ENCODE measurements around the gene MICAL2. TPM values are rescaled to one million over a fixed set of nuclear protein-coding genes. Genes with fewer than 3 reads are reported as not detected.

The MICAL2 gene
- total RNA-seq, 2 donors from 2014 or later = 13.1 to 285 TPM

- TF ChIP-seq POLR2AphosphoS5 (IDR thresholded peaks at IDR 0.05) (no peak), CTCF (IDR thresholded peaks at IDR 0.05) (no peak), POLR2A (IDR thresholded peaks at IDR 0.05) (no peak)
- H3K27ac ChIP-seq = no peak overlapping the region
- WGBS = 64% methylated on average over 4 of the region's 4 CpGs
- no peaks in the 10 kb centered on the region for H3K36me3 ChIP-seq
- H3K4me3 ChIP-seq = no peak overlapping the region
- no peaks in the 10 kb centered on the region for H3K9me3 ChIP-seq
- H3K27me3 ChIP-seq (replicated peaks; ENCODE audit: insufficient read depth) = no peaks in the 10 kb centered on the region
- H3K4me1 ChIP-seq (replicated peaks) = no peaks in the 10 kb centered on the region
- peak; percentile 1 for DNase-seq (ENCODE audit: low spot score)
- intact Hi-C loops (cut with DNase I) = no loop called here
These were observed 180.9 kb downstream of the MICAL2 start for GRCh38 chr11:12291313-12291712.

- Histone ChIP-seq H3K4me3 (no peak overlapping the region), H3K27me3 (replicated peaks; ENCODE audit: insufficient read depth) (no peaks in the 10 kb centered on the region), H3K9me3 (no peaks in the 10 kb centered on the region), H3K36me3 (no peaks in the 10 kb centered on the region), H3K27ac (no peak overlapping the region), H3K4me1 (replicated peaks) (no peaks in the 10 kb centered on the region)
- TF ChIP-seq POLR2AphosphoS5 (IDR thresholded peaks at IDR 0.05) = no peak
- no peak for TF ChIP-seq POLR2A (IDR thresholded peaks at IDR 0.05)
- TF ChIP-seq CTCF (IDR thresholded peaks at IDR 0.05) = no peak
- WGBS = 95% methylated on average over 4 of the region's 4 CpGs
- DNase-seq (ENCODE audit: low spot score) = no peak
- intact Hi-C loops (cut with DNase I) = no loop called here
These were observed 181.4 kb downstream of the MICAL2 start for GRCh38 chr11:12291766-12292165.

DNA sequence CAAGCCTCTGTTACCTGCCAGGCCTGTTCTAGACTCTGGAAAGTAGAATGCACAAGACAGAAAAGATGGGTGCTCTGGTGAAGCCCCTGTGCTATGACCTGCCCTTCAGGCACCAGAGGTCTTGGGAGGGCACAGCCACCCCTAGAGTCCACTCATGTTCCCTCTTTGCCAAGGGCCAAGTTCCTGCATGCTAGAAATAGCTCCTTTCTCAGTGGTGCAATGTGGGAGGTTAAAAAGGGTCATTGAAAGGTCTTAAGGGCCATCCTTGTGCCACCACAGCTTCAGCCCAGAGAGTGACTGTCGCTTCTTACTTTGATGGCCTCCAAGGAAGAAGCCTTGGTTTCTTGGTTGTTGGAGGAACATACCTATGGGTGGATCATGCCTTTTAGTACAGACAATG, 182.4 kb downstream of the MICAL2 start:
- H3K4me1 ChIP-seq (replicated peaks) = no peaks in the 10 kb centered on the region
- WGBS = 94% methylated on average over 1 of the region's 1 CpG
- H3K27me3 ChIP-seq (replicated peaks; ENCODE audit: insufficient read depth) = no peaks in the 10 kb centered on the region
- no peaks in the 10 kb centered on the region for H3K9me3 ChIP-seq
- intact Hi-C loops (cut with DNase I) = no loop called here
- H3K4me3 ChIP-seq = no peak overlapping the region
- no peaks in the 10 kb centered on the region for H3K36me3 ChIP-seq
- H3K27ac ChIP-seq = no peak overlapping the region
- TF ChIP-seq POLR2A (IDR thresholded peaks at IDR 0.05) = no peak
- TF ChIP-seq CTCF (IDR thresholded peaks at IDR 0.05) = no peak
- TF ChIP-seq POLR2AphosphoS5 (IDR thresholded peaks at IDR 0.05) = no peak
- no peak for DNase-seq (ENCODE audit: low spot score)

DNA sequence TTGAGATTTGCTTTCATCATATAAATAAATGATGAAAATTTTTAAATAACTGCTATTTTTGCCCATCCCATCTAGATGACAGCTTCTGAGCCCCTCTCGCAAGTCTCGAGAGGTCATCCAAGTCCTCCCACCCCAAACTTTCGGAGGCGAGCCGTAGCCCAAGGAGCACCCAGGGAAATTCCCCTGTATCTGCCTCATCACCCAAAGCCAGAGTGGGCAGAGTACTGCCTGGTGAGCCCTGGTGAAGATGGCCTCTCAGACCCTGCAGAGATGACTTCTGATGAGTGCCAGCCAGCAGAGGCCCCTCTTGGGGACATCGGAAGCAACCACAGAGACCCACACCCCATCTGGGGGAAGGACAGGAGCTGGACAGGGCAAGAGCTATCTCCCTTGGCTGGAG, 183.1 kb downstream of the MICAL2 start:
- intact Hi-C loops (cut with DNase I) = no loop called here
- WGBS = 98% methylated on average over 6 of the region's 6 CpGs
- Histone ChIP-seq H3K9me3 (no peaks in the 10 kb centered on the region), H3K4me1 (replicated peaks) (no peaks in the 10 kb centered on the region), H3K36me3 (no peaks in the 10 kb centered on the region), H3K27ac (no peak overlapping the region), H3K4me3 (no peak overlapping the region), H3K27me3 (replicated peaks; ENCODE audit: insufficient read depth) (no peaks in the 10 kb centered on the region)
- TF ChIP-seq CTCF (IDR thresholded peaks at IDR 0.05) (no peak), POLR2A (IDR thresholded peaks at IDR 0.05) (no peak), POLR2AphosphoS5 (IDR thresholded peaks at IDR 0.05) (no peak)
- no peak for DNase-seq (ENCODE audit: low spot score)

DNA sequence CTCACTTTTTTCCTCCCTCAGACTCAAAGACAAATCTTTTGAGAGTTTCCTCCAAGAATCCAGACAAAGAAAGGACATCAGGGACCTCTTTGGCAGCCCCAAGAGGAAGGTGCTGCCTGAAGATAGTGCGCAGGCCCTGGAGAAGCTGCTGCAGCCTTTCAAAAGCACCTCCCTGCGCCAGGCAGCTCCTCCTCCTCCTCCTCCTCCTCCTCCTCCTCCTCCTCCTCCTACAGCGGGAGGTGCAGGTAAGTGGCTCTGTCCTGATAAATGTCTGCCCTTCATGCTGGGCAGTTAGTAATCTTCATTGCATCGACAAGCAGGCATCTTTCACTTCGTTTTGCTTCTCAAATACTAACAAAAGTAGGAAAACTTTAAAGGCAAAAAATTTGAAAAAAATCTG, 184.2 kb downstream of the MICAL2 start:
- H3K27me3 ChIP-seq (replicated peaks; ENCODE audit: insufficient read depth) = no peaks in the 10 kb centered on the region
- TF ChIP-seq POLR2A (IDR thresholded peaks at IDR 0.05) (no peak), CTCF (IDR thresholded peaks at IDR 0.05) (no peak), POLR2AphosphoS5 (IDR thresholded peaks at IDR 0.05) (no peak)
- DNase-seq (ENCODE audit: low spot score) = no peak
- H3K9me3 ChIP-seq = no peaks in the 10 kb centered on the region
- no peaks in the 10 kb centered on the region for H3K36me3 ChIP-seq
- H3K4me3 ChIP-seq = no peak overlapping the region
- H3K27ac ChIP-seq = no peak overlapping the region
- intact Hi-C loops (cut with DNase I) = no loop called here
- 87% methylated on average over 5 of the region's 5 CpGs for WGBS
- no peaks in the 10 kb centered on the region for H3K4me1 ChIP-seq (replicated peaks)
